Mesendoderm (in vitro differentiated cells): ENCODE measurements around the gene MEF2C.

Source experiments
- DNase-seq: peaks from one replicate; pipeline ENCODE4 v3.0.0; 2013
- H2AK5ac ChIP-seq: 2 replicates; pipeline ENCODE4 v1.6.1; 2013; ENCODE audit warnings: low read length, inconsistent platforms
- H2BK120ac ChIP-seq: 2 replicates; pipeline ENCODE4 v1.6.1; 2013; ENCODE audit warnings: low read depth, mild to moderate bottlenecking, low read length, moderate library complexity, mixed read lengths
- H2BK15ac ChIP-seq: replicated peaks from 2 replicates; pipeline ENCODE4 v1.6.1; 2013; ENCODE audit warnings: low read depth, mild to moderate bottlenecking, moderate library complexity
- H2BK5ac ChIP-seq: 2 replicates; pipeline ENCODE4 v1.6.1; 2013; ENCODE audit warnings: low read length, inconsistent platforms
- H3K18ac ChIP-seq: 2 replicates; pipeline ENCODE4 v1.6.1; 2013; ENCODE audit warnings: mild to moderate bottlenecking, low read length, mixed read lengths
- H3K23ac ChIP-seq: one replicate; pipeline ENCODE4 v1.6.1; 2013; ENCODE audit warnings: low read length
- H3K27ac ChIP-seq: 2 replicates; pipeline ENCODE4 v1.5.1; 2013; ENCODE audit warnings: low read depth, mild to moderate bottlenecking, inconsistent platforms, low read length, moderate library complexity
- H3K27me3 ChIP-seq: 2 replicates; pipeline ENCODE4 v1.6.1; 2013; ENCODE audit warnings: low read length, control low read depth, mild to moderate bottlenecking, inconsistent platforms; ENCODE audit not compliant: insufficient read depth, poor library complexity
- H3K36me3 ChIP-seq: 2 replicates; pipeline ENCODE4 v1.6.1; 2013; ENCODE audit warnings: low read length, inconsistent platforms; ENCODE audit not compliant: control insufficient read depth, insufficient read depth
- H3K4ac ChIP-seq: one replicate; pipeline ENCODE4 v1.6.1; 2013; ENCODE audit warnings: low read depth, mild to moderate bottlenecking, low read length, moderate library complexity
- H3K4me1 ChIP-seq: 2 replicates; pipeline ENCODE4 v1.6.1; 2013; ENCODE audit warnings: low read depth, low read length, inconsistent platforms; ENCODE audit not compliant: control insufficient read depth
- H3K4me2 ChIP-seq: 2 replicates; pipeline ENCODE4 v1.6.1; 2013; ENCODE audit warnings: low read length
- H3K4me3 ChIP-seq: 2 replicates; pipeline ENCODE4 v1.5.1; 2013; ENCODE audit warnings: mild to moderate bottlenecking, low read length
- H3K56ac ChIP-seq: one replicate; pipeline ENCODE4 v1.6.1; 2013; ENCODE audit warnings: low read length
- H3K79me1 ChIP-seq: 2 replicates; pipeline ENCODE4 v1.6.1; 2013; ENCODE audit warnings: low read length, inconsistent platforms
- H3K79me2 ChIP-seq: 2 replicates; pipeline ENCODE4 v1.6.1; 2013; ENCODE audit warnings: mild to moderate bottlenecking, low read length; ENCODE audit not compliant: control insufficient read depth, insufficient read depth
- H3K9ac ChIP-seq: 2 replicates; pipeline ENCODE4 v1.6.1; 2013; ENCODE audit warnings: low read length, inconsistent platforms
- H4K5ac ChIP-seq: one replicate; pipeline ENCODE4 v1.6.1; 2013; ENCODE audit warnings: low read length
- H4K8ac ChIP-seq: one replicate; pipeline ENCODE4 v1.6.1; 2013; ENCODE audit warnings: low read depth, mild to moderate bottlenecking, control low read depth, low read length, moderate library complexity
- WGBS: extraction: QIAGEN DNeasy Blood & Tissue Kit; methylation state at CpG from one replicate; pipeline ENCODE4 v1.1.7; 2013; ENCODE audit warnings: low lambda C conversion rate, missing lambda C conversion rate; ENCODE audit not compliant: insufficient coverage; ENCODE audit errors: extremely low coverage; 5-methylcytosine and 5-hydroxymethylcytosine counted together

Gene MEF2C

GRCh38 chr5:88883836-88884607 lies 1.0 kb upstream of the MEF2C start:
- Histone ChIP-seq H3K9ac (peak overlapping the region; percentile 4), H3K56ac (peak overlapping the region; percentile 26), H2BK120ac (no peak overlapping the region), H3K4me2 (peak overlapping the region; percentile 52), H2BK15ac (no peak overlapping the region), H3K4ac (no peak overlapping the region), H2BK5ac (no peak overlapping the region), H3K27me3 (no peaks in the 10 kb centered on the region), H3K79me2 (no peaks in the 10 kb centered on the region), H4K8ac (no peak overlapping the region), H3K27ac (no peak overlapping the region), H4K5ac (no peak overlapping the region), H3K18ac (no peak overlapping the region), H3K4me3 (peak overlapping the region; percentile 5), H2AK5ac (no peak overlapping the region), H3K79me1 (no peaks in the 10 kb centered on the region), H3K36me3 (no peaks in the 10 kb centered on the region), H3K4me1 (no peaks in the 10 kb centered on the region), H3K23ac (no peak overlapping the region)
- DNase-seq = peak; percentile 62
- WGBS = no CpG with 5 or more reads among the region's 46 CpGs

GRCh38 chr5:88882276-88883038 lies 527 bp downstream of the MEF2C start:
- no peak overlapping the region for H2BK120ac ChIP-seq
- no peak overlapping the region for H4K8ac ChIP-seq
- H3K27me3 ChIP-seq = no peaks in the 10 kb centered on the region
- H3K4me2 ChIP-seq = peak overlapping the region; percentile 41
- H3K79me1 ChIP-seq = no peaks in the 10 kb centered on the region
- H3K9ac ChIP-seq = peak overlapping the region; percentile 25
- no peak overlapping the region for H4K5ac ChIP-seq
- WGBS = no CpG with 5 or more reads among the region's 15 CpGs
- H3K18ac ChIP-seq = no peak overlapping the region
- no peak overlapping the region for H2BK15ac ChIP-seq
- H3K4me1 ChIP-seq = no peaks in the 10 kb centered on the region
- no peak overlapping the region for H3K4me3 ChIP-seq
- H3K4ac ChIP-seq = no peak overlapping the region
- H3K23ac ChIP-seq = no peak overlapping the region
- peak overlapping the region; percentile 71 for H3K56ac ChIP-seq
- no peak overlapping the region for H2BK5ac ChIP-seq
- no peak for DNase-seq
- no peak overlapping the region for H3K27ac ChIP-seq
- H3K36me3 ChIP-seq = no peaks in the 10 kb centered on the region
- H3K79me2 ChIP-seq = no peaks in the 10 kb centered on the region
- H2AK5ac ChIP-seq = no peak overlapping the region

- Histone ChIP-seq H3K4ac (no peak overlapping the region), H3K23ac (no peak overlapping the region), H2BK15ac (no peak overlapping the region), H2BK120ac (no peak overlapping the region), H3K9ac (no peak overlapping the region), H2BK5ac (no peak overlapping the region), H3K4me3 (no peak overlapping the region), H4K8ac (no peak overlapping the region), H3K18ac (no peak overlapping the region), H3K79me1 (no peaks in the 10 kb centered on the region), H3K27ac (no peak overlapping the region), H3K4me1 (no peaks in the 10 kb centered on the region), H4K5ac (no peak overlapping the region), H3K36me3 (no peaks in the 10 kb centered on the region), H3K56ac (no peak overlapping the region), H3K4me2 (no peak overlapping the region), H3K79me2 (no peaks in the 10 kb centered on the region), H2AK5ac (no peak overlapping the region), H3K27me3 (no peaks in the 10 kb centered on the region)
- WGBS = no CpG with 5 or more reads among the region's 5 CpGs
- DNase-seq = no peak
Observed at GRCh38 chr5:88881571-88881971, 1.4 kb downstream of the MEF2C start.

- H4K8ac ChIP-seq = no peak overlapping the region
- no peak overlapping the region for H2BK15ac ChIP-seq
- no peaks in the 10 kb centered on the region for H3K79me1 ChIP-seq
- no peaks in the 10 kb centered on the region for H3K79me2 ChIP-seq
- no peak for DNase-seq
- no peaks in the 10 kb centered on the region for H3K4me1 ChIP-seq
- no peak overlapping the region for H4K5ac ChIP-seq
- H3K36me3 ChIP-seq = no peaks in the 10 kb centered on the region
- no peak overlapping the region for H2BK120ac ChIP-seq
- H3K27me3 ChIP-seq = no peaks in the 10 kb centered on the region
- no peak overlapping the region for H2AK5ac ChIP-seq
- no peak overlapping the region for H3K18ac ChIP-seq
- H3K4me2 ChIP-seq = no peak overlapping the region
- H2BK5ac ChIP-seq = no peak overlapping the region
- no CpG with 5 or more reads among the region's 1 CpG for WGBS
- H3K56ac ChIP-seq = no peak overlapping the region
- H3K4me3 ChIP-seq = no peak overlapping the region
- H3K27ac ChIP-seq = no peak overlapping the region
- H3K23ac ChIP-seq = no peak overlapping the region
- no peak overlapping the region for H3K9ac ChIP-seq
- H3K4ac ChIP-seq = no peak overlapping the region
Observed at GRCh38 chr5:88880201-88880600, 2.8 kb downstream of the MEF2C start.

- H3K27me3 ChIP-seq = no peaks in the 10 kb centered on the region
- H3K4me3 ChIP-seq = no peak overlapping the region
- no peaks in the 10 kb centered on the region for H3K4me1 ChIP-seq
- H2AK5ac ChIP-seq = no peak overlapping the region
- no peak overlapping the region for H3K56ac ChIP-seq
- peak; percentile 14 for DNase-seq
- no peak overlapping the region for H2BK120ac ChIP-seq
- H3K9ac ChIP-seq = no peak overlapping the region
- no peaks in the 10 kb centered on the region for H3K36me3 ChIP-seq
- H3K4me2 ChIP-seq = no peak overlapping the region
- no peak overlapping the region for H3K23ac ChIP-seq
- no peaks in the 10 kb centered on the region for H3K79me1 ChIP-seq
- H3K4ac ChIP-seq = no peak overlapping the region
- no peak overlapping the region for H2BK5ac ChIP-seq
- no CpG with 5 or more reads among the region's 5 CpGs for WGBS
- no peak overlapping the region for H4K8ac ChIP-seq
- no peaks in the 10 kb centered on the region for H3K79me2 ChIP-seq
- no peak overlapping the region for H4K5ac ChIP-seq
- no peak overlapping the region for H2BK15ac ChIP-seq
- no peak overlapping the region for H3K18ac ChIP-seq
- H3K27ac ChIP-seq = no peak overlapping the region
Observed at GRCh38 chr5:88879724-88880123, 3.3 kb downstream of the MEF2C start.
